A673 (cell line): ENCODE measurements around the gene GNG7.

Experiments used
- EZH2 ChIP-seq: fragments of 200-600 bp; sonication (generic); IDR thresholded peaks from 2 replicates; pipeline ENCODE4 v1.6.1; 2017; ENCODE audit warnings: borderline replicate concordance, low read depth, mild to moderate bottlenecking, mixed read lengths, antibody characterized with exemption, low read length; ENCODE audit not compliant: poor library complexity, severe bottlenecking
- TF ChIP-seq, protein P1 (sequence below): fragments of 300-800, 200-600 bp; sonication (generic); conservative IDR thresholded peaks from 2 replicates; pipeline ENCODE4 v1.5.1; 2017; ENCODE audit warnings: low read depth, mild to moderate bottlenecking, antibody characterized with exemption, low read length, moderate library complexity, mixed read lengths

DNA sequence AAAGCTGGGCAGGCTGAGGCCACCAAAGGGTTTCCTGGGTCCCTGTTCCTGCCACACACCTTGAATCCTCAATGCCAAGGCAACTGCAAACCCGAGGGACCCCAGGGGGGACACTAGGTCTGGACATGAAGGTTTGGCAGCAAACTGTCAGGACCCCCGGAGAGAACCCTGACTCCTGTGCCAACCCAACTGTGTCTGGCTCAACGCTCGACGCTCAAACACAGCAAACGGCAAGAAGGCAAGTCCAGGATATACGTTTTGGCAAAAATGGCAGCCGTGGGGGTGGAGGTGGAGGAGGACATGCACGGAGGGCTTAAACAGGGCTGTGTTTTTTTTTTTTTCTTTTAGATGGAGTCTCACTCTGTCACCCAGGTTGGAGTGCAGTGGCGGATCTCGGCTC, 153.5 kb downstream of the GNG7 start:
- TF ChIP-seq, protein P1, sequence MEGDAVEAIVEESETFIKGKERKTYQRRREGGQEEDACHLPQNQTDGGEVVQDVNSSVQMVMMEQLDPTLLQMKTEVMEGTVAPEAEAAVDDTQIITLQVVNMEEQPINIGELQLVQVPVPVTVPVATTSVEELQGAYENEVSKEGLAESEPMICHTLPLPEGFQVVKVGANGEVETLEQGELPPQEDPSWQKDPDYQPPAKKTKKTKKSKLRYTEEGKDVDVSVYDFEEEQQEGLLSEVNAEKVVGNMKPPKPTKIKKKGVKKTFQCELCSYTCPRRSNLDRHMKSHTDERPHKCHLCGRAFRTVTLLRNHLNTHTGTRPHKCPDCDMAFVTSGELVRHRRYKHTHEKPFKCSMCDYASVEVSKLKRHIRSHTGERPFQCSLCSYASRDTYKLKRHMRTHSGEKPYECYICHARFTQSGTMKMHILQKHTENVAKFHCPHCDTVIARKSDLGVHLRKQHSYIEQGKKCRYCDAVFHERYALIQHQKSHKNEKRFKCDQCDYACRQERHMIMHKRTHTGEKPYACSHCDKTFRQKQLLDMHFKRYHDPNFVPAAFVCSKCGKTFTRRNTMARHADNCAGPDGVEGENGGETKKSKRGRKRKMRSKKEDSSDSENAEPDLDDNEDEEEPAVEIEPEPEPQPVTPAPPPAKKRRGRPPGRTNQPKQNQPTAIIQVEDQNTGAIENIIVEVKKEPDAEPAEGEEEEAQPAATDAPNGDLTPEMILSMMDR, result no peak
- no peak for TF ChIP-seq EZH2
